ENCODE data around the gene PSTPIP1. TPM values are rescaled to one million over a fixed set of nuclear protein-coding genes. Genes with fewer than 3 reads are reported as not detected.
A peak's percentile ranks its signal among the peaks of the same experiment; 100 is the strongest.

PSTPIP1 gene
- total RNA-seq, 6 donors from 2014 or later: 7.0 to 69.1 (median 20.2) TPM

GRCh38 chr15:77033729-77034671 lies 39.1 kb downstream of the PSTPIP1 start:
- Histone ChIP-seq H3K4me3 (no peak overlapping the region), H3K27ac (no peak overlapping the region), H3K27me3 (no peaks in the 10 kb centered on the region), H3K9me3 (no peaks in the 10 kb centered on the region), H3K36me3 (peaks cover 0 to 27% (median 17%) of the 10 kb centered on the region in 4 donors), H3K4me1 (peaks cover 0 to 16% (median 7%) of the 10 kb centered on the region in 4 donors)
- TF ChIP-seq CTCF (IDR thresholded peaks at IDR 0.05) (no peak), EP300 (IDR thresholded peaks at IDR 0.05) (no peak), POLR2AphosphoS5 (IDR thresholded peaks at IDR 0.05) (no peak), POLR2A (IDR thresholded peaks at IDR 0.05) (no peak)
- ATAC-seq (ENCODE audit: low FRiP score in 2 of 2) (no peak), DNase-seq (peak in 1 of 2 donors; percentile 19)
- WGBS, 2 donors: 71 to 74% methylated on average over 10 to 13 of the region's 13 CpGs

- Histone ChIP-seq H3K4me1 (peaks cover 0 to 16% (median 7%) of the 10 kb centered on the region in 4 donors), H3K27me3 (no peaks in the 10 kb centered on the region), H3K27ac (no peak overlapping the region), H3K9me3 (no peaks in the 10 kb centered on the region), H3K36me3 (peaks cover 0 to 27% (median 17%) of the 10 kb centered on the region in 4 donors), H3K4me3 (no peak overlapping the region)
- 52 to 65% methylated on average over 6 to 14 of the region's 14 CpGs for WGBS, 2 donors
- peak in 1 of 2 donors; percentile 44 for DNase-seq
- TF ChIP-seq CTCF (IDR thresholded peaks at IDR 0.05): peak; percentile 50 to 69 (median 56)
- no peak for TF ChIP-seq EP300 (IDR thresholded peaks at IDR 0.05)
- ATAC-seq (ENCODE audit: low FRiP score in 2 of 2): peak; percentile 2 to 30
Observed at GRCh38 chr15:77034695-77035489, 40.0 kb downstream of the PSTPIP1 start.

GRCh38 chr15:77035584-77035983 lies 40.7 kb downstream of the PSTPIP1 start:
- TF ChIP-seq CTCF (IDR thresholded peaks at IDR 0.05) (no peak), POLR2AphosphoS5 (IDR thresholded peaks at IDR 0.05) (no peak), EP300 (IDR thresholded peaks at IDR 0.05) (no peak), POLR2A (IDR thresholded peaks at IDR 0.05) (no peak)
- no peak for DNase-seq
- H3K4me1 ChIP-seq: peaks cover 0 to 16% (median 7%) of the 10 kb centered on the region in 4 donors

GRCh38 chr15:77035999-77036471 lies 41.1 kb downstream of the PSTPIP1 start:
- H3K9me3 ChIP-seq: no peaks in the 10 kb centered on the region
- peaks cover 0 to 16% (median 7%) of the 10 kb centered on the region in 4 donors for H3K4me1 ChIP-seq
- H3K27me3 ChIP-seq: no peaks in the 10 kb centered on the region
- H3K4me3 ChIP-seq: no peak overlapping the region
- 80 to 90% methylated on average over 4 to 13 of the region's 13 CpGs for WGBS, 2 donors
- DNase-seq: no peak
- no peak overlapping the region for H3K27ac ChIP-seq
- peaks cover 0 to 27% (median 14%) of the 10 kb centered on the region in 4 donors for H3K36me3 ChIP-seq
- ATAC-seq (ENCODE audit: low FRiP score in 2 of 2): no peak
- TF ChIP-seq CTCF (IDR thresholded peaks at IDR 0.05) (no peak), POLR2A (IDR thresholded peaks at IDR 0.05) (no peak), POLR2AphosphoS5 (IDR thresholded peaks at IDR 0.05) (no peak), EP300 (IDR thresholded peaks at IDR 0.05) (no peak)

More at GRCh38 chr15:77035584-77035983, 40.7 kb downstream of the PSTPIP1 start:
- Histone ChIP-seq H3K36me3 (peaks cover 0 to 27% (median 15%) of the 10 kb centered on the region in 4 donors), H3K4me3 (no peak overlapping the region), H3K27ac (no peak overlapping the region), H3K9me3 (no peaks in the 10 kb centered on the region), H3K27me3 (no peaks in the 10 kb centered on the region)
- ATAC-seq (ENCODE audit: low FRiP score in 2 of 2): no peak
- 96 to 98% methylated on average over 8 to 9 of the region's 9 CpGs for WGBS, 2 donors
